Uterus (tissue), 2 donors: Measurements from ENCODE around the gene ZBTB42.

Source experiments
- POLR2A ChIP-seq, 2 donors: fragments of 450-650 bp; IDR thresholded peaks; one replicate each; pipeline ENCODE4 v1.6.1; 2016; ENCODE audit warnings: antibody characterized with exemption in 2 of 2, mild to moderate bottlenecking in 1 of 2, moderate library complexity in 1 of 2
- TF ChIP-seq, protein P1 (sequence below), 4 experiments: fragments of 200-600 bp in 2 of 4; fragments of 450-650 bp in 2 of 4; sonication (generic) in 2 of 4; IDR thresholded peaks; one replicate each; pipeline ENCODE4 v1.5.1; 2016 to 2019; ENCODE audit warnings: antibody characterized with exemption in 4 of 4, mild to moderate bottlenecking in 2 of 4, moderate library complexity in 1 of 4

DNA sequence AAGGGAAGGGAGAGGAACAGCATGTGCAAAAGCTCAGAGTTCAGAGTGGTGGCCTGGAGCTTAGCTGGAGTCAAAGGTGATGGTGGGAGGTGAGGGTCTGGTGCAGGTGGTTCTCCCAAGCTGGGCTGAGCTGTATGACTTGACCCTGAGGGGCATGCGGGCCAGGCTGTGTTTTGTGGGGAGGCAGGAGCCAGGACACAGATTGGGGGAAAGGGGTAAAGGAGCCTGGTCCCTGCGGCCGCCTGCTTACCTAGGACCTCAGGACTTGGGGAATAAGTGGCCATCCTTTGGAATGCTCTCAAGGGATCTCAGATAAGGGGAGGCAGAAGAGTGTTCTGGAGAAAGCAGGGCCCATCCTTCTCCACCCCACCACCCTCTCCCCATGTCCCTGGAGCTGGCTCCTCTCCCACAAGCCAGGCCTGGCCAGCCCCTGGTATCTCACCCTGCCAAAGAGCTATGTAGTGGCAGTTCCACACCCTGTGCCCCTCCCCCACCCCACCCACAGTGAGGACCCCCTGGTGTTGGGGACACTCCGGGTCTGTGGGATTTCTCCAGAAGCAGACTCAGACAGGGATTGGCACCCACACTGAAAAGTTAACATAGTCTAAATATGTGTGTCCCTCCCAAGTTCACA, 44.2 kb downstream of the ZBTB42 start:
- TF ChIP-seq, protein P1, sequence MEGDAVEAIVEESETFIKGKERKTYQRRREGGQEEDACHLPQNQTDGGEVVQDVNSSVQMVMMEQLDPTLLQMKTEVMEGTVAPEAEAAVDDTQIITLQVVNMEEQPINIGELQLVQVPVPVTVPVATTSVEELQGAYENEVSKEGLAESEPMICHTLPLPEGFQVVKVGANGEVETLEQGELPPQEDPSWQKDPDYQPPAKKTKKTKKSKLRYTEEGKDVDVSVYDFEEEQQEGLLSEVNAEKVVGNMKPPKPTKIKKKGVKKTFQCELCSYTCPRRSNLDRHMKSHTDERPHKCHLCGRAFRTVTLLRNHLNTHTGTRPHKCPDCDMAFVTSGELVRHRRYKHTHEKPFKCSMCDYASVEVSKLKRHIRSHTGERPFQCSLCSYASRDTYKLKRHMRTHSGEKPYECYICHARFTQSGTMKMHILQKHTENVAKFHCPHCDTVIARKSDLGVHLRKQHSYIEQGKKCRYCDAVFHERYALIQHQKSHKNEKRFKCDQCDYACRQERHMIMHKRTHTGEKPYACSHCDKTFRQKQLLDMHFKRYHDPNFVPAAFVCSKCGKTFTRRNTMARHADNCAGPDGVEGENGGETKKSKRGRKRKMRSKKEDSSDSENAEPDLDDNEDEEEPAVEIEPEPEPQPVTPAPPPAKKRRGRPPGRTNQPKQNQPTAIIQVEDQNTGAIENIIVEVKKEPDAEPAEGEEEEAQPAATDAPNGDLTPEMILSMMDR (IDR thresholded peaks at IDR 0.05), result no peak
- TF ChIP-seq POLR2A (IDR thresholded peaks at IDR 0.05), result no peak
